Common myeloid progenitor, CD34-positive (primary cell): ENCODE measurements around the gene DIRAS3.
A peak's percentile ranks its signal among the peaks of the same experiment; 100 is the strongest.

ENCODE experiments used
- CTCF ChIA-PET: fragments of 350-600 bp; sonication (Branson Sonifier 250); formaldehyde crosslinking; loops from one replicate; lab custom pipeline; 2021; ENCODE audit warnings: antibody characterized with exemption; lab: Charles Lee
- POLR2A ChIA-PET: fragments of 350-600 bp; sonication (Branson Sonifier 250); formaldehyde crosslinking; loops from one replicate; lab custom pipeline; 2021; ENCODE audit warnings: antibody characterized with exemption; lab: Charles Lee
- DNase-seq, 3 donors: peaks; one replicate each; pipeline versions ENCODE4 v3.0.0 to v3.0.0-alpha.2; 2013
- H3K27ac ChIP-seq, 2 experiments: 1 replicate in 1 of 2; 2 replicates in 1 of 2; pipeline ENCODE4 v1.7.0; 2013; ENCODE audit warnings: inconsistent platforms in 2 of 2, low read length in 2 of 2, mild to moderate bottlenecking in 2 of 2, low read depth in 1 of 2, moderate library complexity in 1 of 2; ENCODE audit not compliant: severe bottlenecking in 2 of 2, insufficient read depth in 1 of 2, poor library complexity in 1 of 2
- H3K27me3 ChIP-seq, 5 experiments: replicated peaks in 2 of 5; 1 replicate in 3 of 5; 2 replicates in 2 of 5; pipeline versions ENCODE4 v1.6.1 to v1.7.0; 2013; ENCODE audit warnings: low read length in 4 of 5, mild to moderate bottlenecking in 2 of 5, moderate library complexity in 2 of 5, inconsistent platforms in 1 of 5; ENCODE audit not compliant: insufficient read depth in 5 of 5, control insufficient read depth in 4 of 5
- H3K36me3 ChIP-seq, 4 experiments: 1 replicate in 2 of 4; 2 replicates in 2 of 4; pipeline versions ENCODE4 v1.6.1 to v1.7.0; 2013; ENCODE audit warnings: low read length in 3 of 4, control low read depth in 1 of 4, mild to moderate bottlenecking in 1 of 4; ENCODE audit not compliant: control insufficient read depth in 4 of 4, insufficient read depth in 4 of 4
- H3K4me1 ChIP-seq, 4 experiments: 1 replicate in 3 of 4; 2 replicates in 1 of 4; pipeline versions ENCODE4 v1.6.1 to v1.7.1; 2013; ENCODE audit warnings: low read length in 3 of 4, mild to moderate bottlenecking in 3 of 4, control low read depth in 1 of 4, inconsistent platforms in 1 of 4, moderate library complexity in 1 of 4; ENCODE audit not compliant: control insufficient read depth in 4 of 4, insufficient read depth in 4 of 4; ENCODE audit errors: control extremely low read depth in 1 of 4
- H3K4me3 ChIP-seq, 7 experiments: 1 replicate in 4 of 7; 2 replicates in 3 of 7; pipeline versions ENCODE4 v1.5.1 to v1.7.0; 2013; ENCODE audit warnings: mild to moderate bottlenecking in 7 of 7, low read length in 6 of 7, moderate library complexity in 6 of 7, inconsistent platforms in 2 of 7, low read depth in 2 of 7, control low read depth in 1 of 7; ENCODE audit not compliant: insufficient read depth in 4 of 7, control insufficient read depth in 1 of 7; ENCODE audit errors: extremely low read depth in 1 of 7
- H3K9me3 ChIP-seq, 5 experiments: 1 replicate in 4 of 5; 2 replicates in 1 of 5; pipeline versions ENCODE4 v1.6.1 to v1.7.1; 2013; ENCODE audit warnings: low read length in 4 of 5, mild to moderate bottlenecking in 2 of 5, inconsistent platforms in 1 of 5, low read depth in 1 of 5, moderate library complexity in 1 of 5; ENCODE audit not compliant: control insufficient read depth in 4 of 5, insufficient read depth in 2 of 5; ENCODE audit errors: control extremely low read depth in 1 of 5
- WGBS: methylation state at CpG from one replicate; pipeline ENCODE4 v1.1.5; 2013; ENCODE audit not compliant: insufficient coverage; 5-methylcytosine and 5-hydroxymethylcytosine counted together

The DIRAS3 gene

GRCh38 chr1:68046885-68047658 lies 3.4 kb downstream of the DIRAS3 start:
- DNase-seq: peak in 1 of 3 donors; percentile 14
- ChIA-PET POLR2A (no interaction called here), CTCF (no interaction called here)
- Histone ChIP-seq H3K27ac (no peak overlapping the region), H3K36me3 (no peaks in the 10 kb centered on the region), H3K4me3 (peak overlapping the region in 1 of 7 experiments; percentile 4), H3K9me3 (peaks cover 0 to 5% (median 0%) of the 10 kb centered on the region in 5 experiments), H3K27me3 (peaks cover 0 to 51% (median 9%) of the 10 kb centered on the region in 5 experiments), H3K4me1 (peaks cover 0 to 14% (median 9%) of the 10 kb centered on the region in 4 experiments)
- 72% methylated on average over 34 of the region's 34 CpGs for WGBS

DNA sequence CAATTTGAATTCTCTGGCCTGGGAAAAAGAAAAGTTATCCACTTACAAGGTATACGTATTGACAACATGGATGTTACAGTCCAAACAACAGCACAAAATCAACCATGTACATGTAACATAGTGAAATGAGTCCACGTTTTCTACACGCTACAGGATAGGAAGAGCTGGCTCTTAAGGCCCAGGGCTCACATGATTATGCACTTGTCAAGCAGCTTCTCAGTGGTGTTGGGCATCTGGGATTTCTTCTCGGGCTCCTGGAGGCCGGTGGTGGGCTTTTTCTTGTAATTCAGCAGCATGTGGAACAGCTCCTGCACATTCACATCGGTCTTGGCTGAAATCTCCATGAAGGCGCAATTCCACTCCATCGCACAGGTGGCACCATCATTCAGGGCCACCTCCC lies 4.0 kb downstream of the DIRAS3 start:
- no peaks in the 10 kb centered on the region for H3K36me3 ChIP-seq
- H3K9me3 ChIP-seq: peaks cover 0 to 3% (median 0%) of the 10 kb centered on the region in 5 experiments
- ChIA-PET POLR2A (no interaction called here), CTCF (no interaction called here)
- no peak for DNase-seq
- WGBS: 92% methylated on average over 8 of the region's 8 CpGs
- no peak overlapping the region for H3K4me3 ChIP-seq
- peaks cover 0 to 14% (median 9%) of the 10 kb centered on the region in 4 experiments for H3K4me1 ChIP-seq
- H3K27me3 ChIP-seq: peaks cover 0 to 44% (median 9%) of the 10 kb centered on the region in 5 experiments
- no peak overlapping the region for H3K27ac ChIP-seq

DNA sequence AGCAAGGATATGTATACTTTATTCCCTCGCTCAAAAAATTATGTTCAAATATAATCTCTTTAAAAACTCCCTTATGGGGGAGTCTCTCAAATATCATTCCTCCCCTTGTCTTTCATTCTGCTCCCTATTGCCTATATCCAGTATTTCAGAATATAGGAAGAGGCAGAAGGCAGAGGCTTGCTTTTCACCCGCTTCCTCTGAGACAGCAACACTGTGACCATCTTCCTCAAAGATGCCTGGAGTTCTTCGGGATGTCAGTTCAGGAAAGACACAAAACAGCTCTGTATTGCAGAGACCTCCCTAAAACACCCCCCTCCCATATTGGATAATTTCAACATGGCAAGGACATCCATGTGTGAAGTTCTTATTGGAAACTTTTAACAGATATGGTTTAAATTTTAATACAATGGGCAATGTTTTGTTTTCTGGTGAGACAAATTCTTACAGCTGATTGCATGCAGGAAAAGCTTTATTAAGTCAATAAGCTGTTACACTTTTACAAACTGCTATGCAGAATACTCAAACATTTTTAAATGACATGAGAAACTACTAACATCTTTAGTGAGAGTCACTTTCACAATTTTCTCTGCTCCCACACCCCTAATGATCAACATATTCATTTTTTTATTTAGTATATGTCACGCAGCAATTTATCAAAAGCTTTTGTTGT lies 4.8 kb downstream of the DIRAS3 start:
- ChIA-PET CTCF (no interaction called here), POLR2A (no interaction called here)
- peaks cover 0 to 14% (median 8%) of the 10 kb centered on the region in 4 experiments for H3K4me1 ChIP-seq
- H3K27ac ChIP-seq: no peak overlapping the region
- no peaks in the 10 kb centered on the region for H3K9me3 ChIP-seq
- no CpG with 5 or more reads among the region's 4 CpGs for WGBS
- H3K36me3 ChIP-seq: no peaks in the 10 kb centered on the region
- H3K27me3 ChIP-seq: peaks cover 0 to 37% (median 9%) of the 10 kb centered on the region in 5 experiments
- no peak overlapping the region for H3K4me3 ChIP-seq
- no peak for DNase-seq

DNA sequence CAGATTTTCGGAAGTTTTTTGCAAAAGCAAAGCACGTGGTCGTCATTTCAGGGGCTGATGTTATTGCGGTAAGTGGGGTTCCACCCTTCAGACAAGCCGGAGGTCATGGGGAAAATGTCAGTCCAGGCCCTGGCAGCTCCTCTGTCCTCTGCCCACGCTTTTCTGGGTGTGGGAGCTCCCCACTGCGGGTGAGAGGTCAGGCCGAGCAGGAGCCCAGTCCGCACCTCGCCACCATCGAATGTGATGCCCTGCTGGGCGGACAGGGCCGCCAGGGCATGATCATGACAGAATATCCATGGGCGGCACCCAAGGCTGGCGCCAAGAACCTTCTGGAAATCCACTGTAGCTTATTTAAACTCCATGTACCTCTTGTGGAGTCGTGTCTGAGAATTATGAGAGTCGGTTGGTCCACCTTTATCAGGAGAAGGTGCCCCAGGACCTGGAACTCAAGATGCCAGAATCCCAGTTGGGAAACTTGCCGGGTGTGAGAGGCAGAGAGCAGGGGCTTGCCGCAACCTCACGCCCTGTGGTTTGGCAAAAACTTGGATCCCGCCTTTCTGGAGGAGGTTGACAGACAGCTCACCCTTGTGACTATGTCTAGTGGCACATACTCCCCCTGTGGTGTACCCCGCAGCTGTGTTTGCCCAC lies 6.9 kb downstream of the DIRAS3 start:
- H3K27ac ChIP-seq: no peak overlapping the region
- CTCF ChIA-PET: interaction anchor here (0.7 kb wide), 1 partner anchor 9 kb away, joined by 3 read pairs; no protein-coding TSS in a partner anchor
- 98% methylated on average over 22 of the region's 22 CpGs for WGBS
- no peak overlapping the region for H3K4me3 ChIP-seq
- H3K36me3 ChIP-seq: no peaks in the 10 kb centered on the region
- DNase-seq: no peak
- peaks cover 0 to 6% (median 0%) of the 10 kb centered on the region in 4 experiments for H3K4me1 ChIP-seq
- peaks cover 0 to 4% (median 0%) of the 10 kb centered on the region in 5 experiments for H3K9me3 ChIP-seq
- peaks cover 0 to 20% (median 9%) of the 10 kb centered on the region in 5 experiments for H3K27me3 ChIP-seq
- POLR2A ChIA-PET: no interaction called here

DNA sequence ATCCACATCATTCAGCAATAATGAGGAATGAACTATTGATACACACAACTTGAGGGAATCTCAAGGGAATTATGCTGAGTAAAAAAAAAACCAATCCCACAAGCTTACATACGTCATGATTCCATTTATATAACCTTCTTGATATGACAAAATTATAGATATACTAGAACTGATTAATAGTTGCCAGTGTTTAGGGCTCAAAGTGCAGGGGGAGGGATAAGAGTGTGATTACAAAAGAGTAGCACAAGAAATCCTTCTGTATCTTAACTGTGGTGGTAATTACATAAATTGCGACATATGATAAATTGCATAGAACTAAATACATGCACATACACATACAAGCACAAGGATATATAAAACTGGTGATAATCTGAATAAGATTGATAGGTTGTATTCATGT lies 13.5 kb downstream of the DIRAS3 start:
- H3K4me3 ChIP-seq: no peak overlapping the region
- peaks cover 0 to 16% (median 0%) of the 10 kb centered on the region in 5 experiments for H3K9me3 ChIP-seq
- H3K36me3 ChIP-seq: no peaks in the 10 kb centered on the region
- ChIA-PET POLR2A (no interaction called here), CTCF (no interaction called here)
- H3K27me3 ChIP-seq: no peaks in the 10 kb centered on the region
- no peak overlapping the region for H3K27ac ChIP-seq
- WGBS: no CpG with 5 or more reads among the region's 2 CpGs
- no peaks in the 10 kb centered on the region for H3K4me1 ChIP-seq
- DNase-seq: no peak

DNA sequence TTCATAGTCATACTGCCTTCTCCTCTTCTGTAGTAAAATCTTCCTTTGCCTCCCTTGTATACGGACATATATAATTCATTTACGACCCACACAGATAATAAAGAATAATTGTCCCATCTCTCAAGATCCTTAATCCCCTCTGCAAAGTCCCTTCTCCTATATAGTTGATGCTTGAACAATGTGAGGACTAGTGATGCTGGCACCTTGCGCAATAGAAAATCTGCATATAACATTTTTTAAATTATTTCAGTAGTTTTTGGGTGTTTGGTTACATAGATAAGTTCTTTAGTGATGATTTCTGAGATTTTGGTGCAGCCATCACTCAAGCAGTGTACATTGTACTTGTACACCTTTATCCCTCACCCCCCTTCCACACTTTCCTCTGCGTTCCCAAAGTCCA lies 21.0 kb downstream of the DIRAS3 start:
- H3K36me3 ChIP-seq: no peaks in the 10 kb centered on the region
- no peaks in the 10 kb centered on the region for H3K4me1 ChIP-seq
- no peak for DNase-seq
- POLR2A ChIA-PET: no interaction called here
- H3K27me3 ChIP-seq: no peaks in the 10 kb centered on the region
- H3K4me3 ChIP-seq: no peak overlapping the region
- WGBS: 100% methylated on average over 1 of the region's 4 CpGs
- CTCF ChIA-PET: no interaction called here
- no peak overlapping the region for H3K27ac ChIP-seq
- H3K9me3 ChIP-seq: no peaks in the 10 kb centered on the region
